ENCODE measurements around the gene STAMBP.

The STAMBP gene

GRCh38 chr2:73836141-73836943, 7.6 kb downstream of the STAMBP start:
- H3K4me3 ChIP-seq (ENCODE audit: low read depth, low read length): no peak overlapping the region
- TF ChIP-seq CTCF (IDR thresholded peaks at IDR 0.05; ENCODE audit: low read depth, low read length, missing control alignments): no peak
- DNase-seq (ENCODE audit: low read depth): no peak

DNA sequence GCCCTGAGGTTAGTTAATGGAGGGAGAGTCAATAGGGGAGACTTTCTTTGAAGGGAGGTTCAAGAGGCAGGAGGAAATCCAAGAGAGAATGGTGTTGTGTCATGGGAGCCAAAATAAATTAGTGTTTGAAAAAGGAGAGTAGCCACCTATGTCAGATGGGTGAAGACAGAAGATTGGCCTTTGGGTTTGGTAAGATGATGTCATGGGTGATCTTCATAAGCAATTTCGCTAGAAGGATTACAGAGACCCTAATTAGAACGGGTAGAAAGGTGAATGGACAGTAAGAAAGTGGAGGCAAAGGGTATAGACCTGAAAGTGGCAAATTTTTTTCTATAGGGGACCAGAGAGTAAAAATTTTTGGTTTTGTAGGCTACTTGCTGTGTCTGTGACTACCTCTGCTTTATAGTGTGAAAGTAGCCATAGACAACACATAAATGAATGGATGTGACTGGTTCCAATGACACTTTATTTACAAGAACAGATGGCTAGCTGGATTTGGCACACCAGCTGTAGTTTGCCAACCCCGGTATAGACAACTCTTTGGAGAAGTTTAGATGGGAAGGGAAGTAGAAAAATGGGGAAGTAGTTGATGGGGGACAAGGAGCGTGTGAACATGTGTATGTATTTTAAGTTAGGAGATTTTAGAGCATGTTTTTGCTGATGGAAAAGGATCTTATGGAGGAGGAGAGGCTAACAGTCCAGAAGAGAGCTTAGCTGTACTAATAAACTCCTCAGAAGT, 9.3 kb downstream of the STAMBP start:
- no peak for TF ChIP-seq CTCF (IDR thresholded peaks at IDR 0.05; ENCODE audit: low read depth, low read length, missing control alignments)
- DNase-seq (ENCODE audit: low read depth): no peak
- no peak overlapping the region for H3K4me3 ChIP-seq (ENCODE audit: low read depth, low read length)

DNA sequence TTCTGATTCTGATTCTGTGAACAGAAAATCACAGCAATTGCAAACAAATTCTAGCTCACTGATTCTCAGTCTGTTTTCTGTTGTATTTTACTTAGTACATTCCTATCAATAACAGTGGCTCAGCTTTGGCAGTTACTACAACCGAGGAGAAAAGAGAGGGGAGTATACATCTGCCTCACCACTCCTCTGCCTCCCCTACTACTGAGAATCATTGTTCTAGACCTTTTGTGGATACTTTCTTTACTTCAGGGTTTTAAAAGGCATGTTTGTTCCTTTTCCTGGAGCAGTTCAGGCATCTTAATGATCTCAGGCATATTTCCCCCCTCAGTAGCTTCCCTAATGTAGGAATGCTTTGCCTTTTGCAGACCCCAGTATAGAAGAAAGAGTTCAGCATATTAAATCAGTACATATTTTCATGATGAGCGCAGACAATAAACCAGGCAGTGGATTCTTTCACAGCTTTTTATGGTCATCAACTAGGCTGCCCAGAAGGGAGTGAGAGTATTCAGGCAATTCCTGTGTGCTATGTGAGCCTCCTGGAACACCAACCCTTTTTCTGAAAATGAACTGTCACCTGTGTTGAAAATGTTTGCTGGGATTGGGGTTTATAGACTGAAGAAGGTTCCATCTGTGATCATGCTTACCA, 10.3 kb downstream of the STAMBP start:
- TF ChIP-seq CTCF (IDR thresholded peaks at IDR 0.05; ENCODE audit: low read depth, low read length, missing control alignments): no peak
- DNase-seq (ENCODE audit: low read depth): no peak
- H3K4me3 ChIP-seq (ENCODE audit: low read depth, low read length): no peak overlapping the region

DNA sequence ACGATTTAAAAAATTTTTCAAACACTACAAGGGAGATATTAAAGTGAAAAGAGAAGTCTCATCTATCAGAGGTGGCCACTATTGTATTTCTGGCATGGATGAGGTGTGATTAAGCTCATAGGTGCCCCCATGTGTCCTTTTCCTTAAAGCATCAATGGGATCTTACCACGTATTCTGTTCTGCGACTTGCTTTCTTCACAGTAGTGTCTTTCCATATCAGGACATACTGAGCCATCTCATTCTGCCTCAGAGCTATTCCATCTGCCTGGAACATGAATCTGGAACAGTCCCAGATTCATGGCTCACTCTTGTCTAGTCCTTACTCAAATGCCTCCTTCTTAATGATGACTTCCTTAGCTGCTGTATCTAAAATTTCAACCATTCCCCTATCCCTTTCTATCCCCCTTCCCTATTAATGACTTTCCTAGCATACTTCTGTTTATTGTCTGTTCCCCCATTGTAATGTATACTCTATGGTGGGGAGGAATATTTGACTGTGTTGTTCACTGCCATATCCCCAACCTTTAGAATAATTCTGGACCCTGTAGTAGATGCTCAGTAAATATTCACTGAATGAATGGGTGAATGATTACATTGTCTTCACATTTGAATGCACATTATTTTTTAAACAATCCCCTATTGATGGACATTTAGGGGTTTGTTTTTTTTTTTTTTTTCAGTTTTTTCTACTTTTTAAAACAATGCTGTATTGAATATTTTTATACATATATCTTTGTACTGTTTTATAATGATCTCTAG, 11.1 kb downstream of the STAMBP start:
- no peak for TF ChIP-seq CTCF (IDR thresholded peaks at IDR 0.05; ENCODE audit: low read depth, low read length, missing control alignments)
- no peak for DNase-seq (ENCODE audit: low read depth)
- H3K4me3 ChIP-seq (ENCODE audit: low read depth, low read length): no peak overlapping the region

- no peak for DNase-seq (ENCODE audit: low read depth)
- TF ChIP-seq CTCF (IDR thresholded peaks at IDR 0.05; ENCODE audit: low read depth, low read length, missing control alignments): no peak
- H3K4me3 ChIP-seq (ENCODE audit: low read depth, low read length): no peak overlapping the region
These were observed 13.4 kb downstream of the STAMBP start for GRCh38 chr2:73841912-73842738.

DNA sequence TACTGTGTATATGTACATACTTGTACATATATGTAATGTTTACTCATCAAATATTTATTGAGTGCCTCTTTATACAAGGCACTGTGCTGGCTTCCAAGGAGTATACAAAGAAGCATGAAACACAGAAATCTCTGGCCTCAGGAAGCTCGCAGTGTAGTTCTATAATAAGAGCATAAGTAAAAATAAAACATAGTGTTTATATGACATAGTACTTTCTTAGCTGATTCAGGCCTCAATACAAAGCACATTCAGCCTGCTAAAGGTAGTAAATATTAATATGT, 13.9 kb downstream of the STAMBP start:
- TF ChIP-seq CTCF (IDR thresholded peaks at IDR 0.05; ENCODE audit: low read depth, low read length, missing control alignments): no peak
- no peak for DNase-seq (ENCODE audit: low read depth)
- H3K4me3 ChIP-seq (ENCODE audit: low read depth, low read length): no peak overlapping the region
